Eye (tissue), 1 donor: ENCODE results near the gene UBN1.
"Not testable (repeated sequence)": the region's sequence is repeated elsewhere in the genome, so short reads cannot be mapped to it uniquely, and the experiment has no call there.

ENCODE experiments used
- DNase-seq: peaks from one replicate; pipeline ENCODE4 v3.0.0-alpha.2; 2015

UBN1 gene

GRCh38 chr16:4904942-4905615 is 57.8 kb downstream of the UBN1 start:
- no peak for DNase-seq

- DNase-seq, result no peak
These were observed 61.6 kb downstream of the UBN1 start for GRCh38 chr16:4908854-4909401.

DNA sequence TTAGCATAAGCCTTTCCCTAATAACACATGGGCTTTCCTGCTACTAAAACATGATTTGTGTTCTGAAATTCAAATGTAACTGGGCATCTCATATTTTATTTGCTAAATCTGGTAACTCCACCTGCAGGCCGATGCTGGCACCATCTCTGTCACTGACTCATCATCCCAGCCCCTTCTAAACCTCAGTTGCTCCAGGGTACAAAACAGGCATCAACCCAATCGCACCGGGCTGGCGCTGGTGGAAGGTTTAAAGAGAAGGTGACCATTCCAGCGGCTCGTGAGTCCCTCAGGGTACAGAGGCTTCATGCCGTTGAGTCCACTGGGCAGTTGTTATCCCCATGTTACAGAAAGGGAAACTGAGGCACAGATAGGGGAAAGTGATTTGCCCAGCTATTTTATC is 62.5 kb downstream of the UBN1 start:
- no peak for DNase-seq

DNA sequence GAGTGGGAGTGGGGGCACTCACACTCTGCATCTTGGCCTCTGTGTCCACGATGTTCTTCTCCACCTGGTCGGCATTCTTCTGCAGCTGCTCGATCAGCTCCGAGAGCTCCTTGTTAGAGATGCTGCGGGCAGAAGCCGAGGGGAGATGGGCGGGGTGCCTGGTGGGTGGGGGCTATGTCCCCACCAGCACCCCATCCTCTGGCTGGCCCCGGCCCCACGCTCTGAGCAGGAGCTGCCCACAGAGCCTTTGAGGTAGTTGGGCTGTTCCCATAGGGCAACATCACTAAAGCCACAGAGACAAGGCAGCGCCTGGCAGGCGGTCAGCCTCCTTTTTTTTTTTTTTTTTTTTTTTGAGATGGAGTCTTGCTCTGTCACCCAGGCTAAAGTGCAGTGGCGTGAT is 63.5 kb downstream of the UBN1 start:
- no peak for DNase-seq

- no peak for DNase-seq
These were observed 64.7 kb downstream of the UBN1 start for GRCh38 chr16:4911970-4912386.

DNA sequence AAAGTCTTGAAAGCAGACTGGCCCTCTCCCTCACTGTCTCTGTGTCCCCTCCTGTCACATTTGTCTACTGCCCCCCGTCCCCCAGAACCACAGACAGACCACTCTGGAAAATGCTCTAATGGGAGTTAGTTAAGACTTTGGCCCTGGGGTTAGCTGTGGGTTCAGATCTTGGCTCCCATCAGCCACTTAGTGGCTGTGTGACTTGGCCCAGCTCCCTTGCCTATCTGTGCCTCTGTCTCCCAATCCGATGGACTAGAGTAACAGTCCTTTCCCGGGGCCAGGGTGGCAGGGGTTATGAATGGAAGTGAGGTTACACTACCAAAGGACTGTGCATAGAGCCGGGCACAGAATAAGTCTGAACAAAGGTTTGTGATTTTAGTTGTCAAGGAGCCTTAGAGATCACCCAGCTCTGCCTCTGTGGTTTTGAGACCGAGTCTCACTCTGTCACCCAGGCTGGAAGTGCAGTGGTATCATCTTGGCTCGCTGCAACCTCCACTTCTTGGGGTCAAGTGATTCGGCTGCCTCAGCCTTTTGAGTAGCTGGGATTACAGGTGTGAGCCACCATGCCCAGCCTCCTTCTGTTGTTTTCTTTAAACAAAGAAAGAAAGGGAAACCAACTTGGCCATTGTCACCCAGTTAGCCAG is 66.0 kb downstream of the UBN1 start:
- DNase-seq, result no peak

GRCh38 chr16:4913774-4914525 is 66.7 kb downstream of the UBN1 start:
- no peak for DNase-seq

GRCh38 chr16:4914528-4915225 is 67.4 kb downstream of the UBN1 start:
- DNase-seq, result no peak

DNA sequence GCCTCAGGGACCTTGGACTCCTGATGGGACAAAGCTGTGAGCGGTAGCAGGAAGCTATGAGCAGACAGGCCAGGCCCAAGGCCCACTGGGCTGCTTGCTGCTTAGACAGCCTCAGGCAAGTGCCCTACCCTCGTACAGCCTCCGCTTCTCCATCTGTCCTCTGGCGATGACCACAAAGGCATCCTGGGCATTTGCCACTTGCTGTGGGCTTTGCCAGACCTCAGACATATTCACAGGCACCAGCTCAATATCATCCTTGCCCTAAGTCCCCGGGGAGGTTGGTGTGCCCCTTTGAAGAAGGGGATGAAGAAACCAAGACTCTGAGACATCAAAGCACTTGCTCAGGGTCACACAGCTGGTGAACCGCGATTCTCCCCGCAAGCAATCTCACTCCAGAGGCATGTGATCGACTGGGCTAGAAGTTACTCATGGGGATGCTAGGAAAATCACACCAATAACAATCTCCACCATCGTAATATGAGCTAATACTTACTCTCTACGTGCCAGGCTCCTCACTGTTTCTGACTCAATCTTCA is 68.0 kb downstream of the UBN1 start:
- no peak for DNase-seq

- no peak for DNase-seq
These were observed 69.8 kb downstream of the UBN1 start for GRCh38 chr16:4917117-4917516.

DNA sequence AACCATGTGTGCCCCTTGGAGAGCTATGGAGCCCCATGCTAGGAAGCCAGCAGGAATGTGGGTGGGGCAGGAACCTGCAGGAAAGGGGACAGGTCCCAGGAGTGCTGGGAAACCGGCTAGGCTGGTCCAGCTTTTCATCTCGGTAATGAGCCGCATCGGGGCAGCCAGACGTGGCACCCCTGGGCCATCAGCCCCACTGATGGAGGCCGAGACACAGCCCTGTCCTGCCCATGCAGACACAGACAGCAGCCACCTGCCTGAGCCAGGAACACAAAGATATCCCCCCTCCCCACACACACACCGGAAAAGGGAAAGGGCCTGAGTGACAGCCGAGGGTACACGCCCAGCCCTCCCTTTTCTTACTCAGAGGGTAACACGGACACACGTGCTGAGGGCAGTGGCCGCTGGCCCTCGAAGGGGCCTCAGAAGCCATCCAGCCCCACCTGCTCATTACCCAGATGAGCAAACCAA is 71.5 kb downstream of the UBN1 start:
- peak; percentile 44 for DNase-seq

GRCh38 chr16:4920826-4921225 is 73.5 kb downstream of the UBN1 start:
- no peak for DNase-seq

GRCh38 chr16:4922721-4923342 is 75.6 kb downstream of the UBN1 start:
- DNase-seq, result no peak

GRCh38 chr16:4923853-4924252 is 76.6 kb downstream of the UBN1 start:
- no peak for DNase-seq

- DNase-seq, result no peak
These were observed 77.5 kb downstream of the UBN1 start for GRCh38 chr16:4924593-4925292.

DNA sequence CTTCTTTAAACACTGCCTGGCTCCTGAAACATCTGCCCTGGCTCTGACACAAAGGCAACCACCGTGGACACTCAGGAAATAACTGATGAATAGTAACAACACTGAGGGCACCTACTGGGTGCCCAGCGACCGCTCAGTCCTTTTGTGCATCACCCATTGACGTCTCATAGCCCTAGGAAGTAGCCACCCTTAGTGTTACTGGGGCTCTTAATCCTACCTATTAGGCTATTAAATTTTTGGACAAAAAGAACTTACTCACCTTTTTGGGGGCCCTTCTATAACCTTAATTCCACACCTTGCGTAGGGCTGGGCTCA is 78.0 kb downstream of the UBN1 start:
- DNase-seq, result no peak

GRCh38 chr16:4925791-4926190 is 78.5 kb downstream of the UBN1 start:
- no peak for DNase-seq

DNA sequence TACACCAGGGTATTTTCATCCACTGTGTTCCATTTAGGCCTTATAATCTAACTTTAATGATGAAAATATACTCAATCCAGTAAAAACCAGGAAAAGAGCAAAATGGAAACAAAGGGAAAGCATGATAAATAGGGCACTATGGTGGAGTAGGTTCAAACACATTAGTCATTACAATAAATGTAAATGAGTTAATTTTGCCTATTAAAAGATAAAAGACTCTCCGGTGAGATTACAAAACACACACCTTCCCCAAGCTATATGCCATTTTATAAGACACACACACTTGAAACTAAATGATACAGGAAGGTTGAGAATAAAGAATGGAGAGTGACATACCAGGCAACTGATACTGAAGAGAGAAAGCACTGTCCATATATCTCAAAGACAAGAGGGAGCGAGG is 79.6 kb downstream of the UBN1 start:
- DNase-seq, result no peak

- no peak for DNase-seq
These were observed 80.4 kb downstream of the UBN1 start for GRCh38 chr16:4927661-4928060.

DNA sequence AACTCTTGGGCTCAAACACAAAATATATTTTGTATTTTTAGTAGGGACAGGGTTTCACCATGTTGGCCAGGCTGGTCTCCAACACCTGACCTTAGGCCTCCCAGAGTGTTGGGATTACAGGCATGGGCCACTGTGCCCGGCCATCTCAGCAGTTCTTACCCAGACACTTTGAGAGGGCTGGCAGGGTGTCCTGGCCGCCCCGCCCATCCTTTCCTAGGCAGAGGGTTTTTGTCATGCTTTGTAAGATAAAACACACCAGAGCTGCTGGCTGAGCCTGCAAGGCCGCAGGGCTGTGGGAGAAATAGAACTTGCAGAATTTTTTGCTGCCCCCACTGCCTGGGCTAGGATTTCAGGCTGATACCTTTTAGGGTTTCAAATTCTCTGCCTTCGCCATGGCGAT is 80.9 kb downstream of the UBN1 start:
- no peak for DNase-seq

DNA sequence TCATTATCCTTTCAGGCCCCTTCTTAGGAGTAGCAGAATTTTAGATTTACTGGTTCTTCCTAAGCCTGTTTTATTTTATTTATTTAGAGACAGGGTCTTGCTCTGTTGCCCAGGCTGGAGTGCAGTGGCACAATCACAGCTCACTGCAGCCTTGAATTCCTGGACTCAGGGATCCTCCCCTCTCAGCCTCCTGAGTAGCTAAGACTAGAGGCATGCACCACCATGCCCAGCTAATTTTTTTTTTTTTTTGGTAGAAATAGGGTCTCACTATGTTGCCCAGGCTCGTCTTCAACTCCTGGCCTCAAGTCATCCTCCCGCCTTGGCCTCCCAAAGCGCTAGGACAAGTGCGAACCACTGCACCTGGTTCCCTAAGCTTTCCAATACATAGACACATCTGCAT is 82.3 kb downstream of the UBN1 start:
- DNase-seq, result not testable (repeated sequence)

GRCh38 chr16:4931381-4931780 is 84.1 kb downstream of the UBN1 start:
- DNase-seq, result no peak
